Stimulated activated CD8-positive, alpha-beta memory T cell treated with anti-CD3 and anti-CD28 coated beads, Interleukin-7, amount 100 ng/mL, for 24 hours (primary cell): ENCODE results near the gene IFNG-AS1.

Source experiments
- DNase-seq: peaks from one replicate; pipeline ENCODE4 v3.0.0-alpha.2; 2020; ENCODE audit warnings: low read depth

The IFNG-AS1 gene

GRCh38 chr12:67994046-67994445 lies 4.8 kb downstream of the IFNG-AS1 start:
- DNase-seq, result no peak

- no peak for DNase-seq
Measured at GRCh38 chr12:67996347-67996746, 7.1 kb downstream of the IFNG-AS1 start.

- DNase-seq, result no peak
Measured at GRCh38 chr12:67998379-67998778, 9.1 kb downstream of the IFNG-AS1 start.

- no peak for DNase-seq
Measured at GRCh38 chr12:67999244-67999643, 10.0 kb downstream of the IFNG-AS1 start.

- no peak for DNase-seq
Measured at GRCh38 chr12:68001486-68002466, 12.5 kb downstream of the IFNG-AS1 start.

GRCh38 chr12:68003777-68004176 lies 14.5 kb downstream of the IFNG-AS1 start:
- DNase-seq, result no peak

- DNase-seq, result no peak
Measured at GRCh38 chr12:68007033-68007432, 17.8 kb downstream of the IFNG-AS1 start.

- no peak for DNase-seq
Measured at GRCh38 chr12:68007466-68007865, 18.2 kb downstream of the IFNG-AS1 start.

- no peak for DNase-seq
Measured at GRCh38 chr12:68011206-68011881, 22.1 kb downstream of the IFNG-AS1 start.

- no peak for DNase-seq
Measured at GRCh38 chr12:68011882-68012207, 22.6 kb downstream of the IFNG-AS1 start.

- DNase-seq, result no peak
Measured at GRCh38 chr12:68012712-68013111, 23.5 kb downstream of the IFNG-AS1 start.

GRCh38 chr12:68013181-68013580 lies 23.9 kb downstream of the IFNG-AS1 start:
- no peak for DNase-seq

GRCh38 chr12:68016136-68016535 lies 26.9 kb downstream of the IFNG-AS1 start:
- DNase-seq, result no peak

- DNase-seq, result no peak
Measured at GRCh38 chr12:68018315-68018714, 29.1 kb downstream of the IFNG-AS1 start.

- no peak for DNase-seq
Measured at GRCh38 chr12:68020049-68020448, 30.8 kb downstream of the IFNG-AS1 start.

GRCh38 chr12:68020699-68021098 lies 31.5 kb downstream of the IFNG-AS1 start:
- no peak for DNase-seq

GRCh38 chr12:68028647-68029046 lies 39.4 kb downstream of the IFNG-AS1 start:
- no peak for DNase-seq

- DNase-seq, result no peak
Measured at GRCh38 chr12:68030248-68030647, 41.0 kb downstream of the IFNG-AS1 start.

- no peak for DNase-seq
Measured at GRCh38 chr12:68031174-68031573, 41.9 kb downstream of the IFNG-AS1 start.

GRCh38 chr12:68031881-68032739 lies 42.9 kb downstream of the IFNG-AS1 start:
- no peak for DNase-seq

- no peak for DNase-seq
Measured at GRCh38 chr12:68034567-68034966, 45.3 kb downstream of the IFNG-AS1 start.

GRCh38 chr12:68036642-68037041 lies 47.4 kb downstream of the IFNG-AS1 start:
- DNase-seq, result no peak
